Retinal pigment epithelial cell (primary cell): ENCODE results near the gene HIC1.

Source experiments
- DNase-seq: peaks from one replicate; pipeline ENCODE4 v3.0.0-alpha.2; 2010; ENCODE audit warnings: low read depth
- H3K4me3 ChIP-seq: 2 replicates; pipeline ENCODE4 v1.5.1; 2011; ENCODE audit warnings: mild to moderate bottlenecking, low read length, control low read depth, moderate library complexity
- TF ChIP-seq, protein P1 (sequence below): conservative IDR thresholded peaks from 2 replicates; pipeline ENCODE4 v1.5.1; 2011; ENCODE audit warnings: low read depth, low read length, control low read depth, inconsistent platforms

HIC1 gene

GRCh38 chr17:2013994-2014317 is 40.9 kb upstream of the HIC1 start:
- TF ChIP-seq, protein P1, sequence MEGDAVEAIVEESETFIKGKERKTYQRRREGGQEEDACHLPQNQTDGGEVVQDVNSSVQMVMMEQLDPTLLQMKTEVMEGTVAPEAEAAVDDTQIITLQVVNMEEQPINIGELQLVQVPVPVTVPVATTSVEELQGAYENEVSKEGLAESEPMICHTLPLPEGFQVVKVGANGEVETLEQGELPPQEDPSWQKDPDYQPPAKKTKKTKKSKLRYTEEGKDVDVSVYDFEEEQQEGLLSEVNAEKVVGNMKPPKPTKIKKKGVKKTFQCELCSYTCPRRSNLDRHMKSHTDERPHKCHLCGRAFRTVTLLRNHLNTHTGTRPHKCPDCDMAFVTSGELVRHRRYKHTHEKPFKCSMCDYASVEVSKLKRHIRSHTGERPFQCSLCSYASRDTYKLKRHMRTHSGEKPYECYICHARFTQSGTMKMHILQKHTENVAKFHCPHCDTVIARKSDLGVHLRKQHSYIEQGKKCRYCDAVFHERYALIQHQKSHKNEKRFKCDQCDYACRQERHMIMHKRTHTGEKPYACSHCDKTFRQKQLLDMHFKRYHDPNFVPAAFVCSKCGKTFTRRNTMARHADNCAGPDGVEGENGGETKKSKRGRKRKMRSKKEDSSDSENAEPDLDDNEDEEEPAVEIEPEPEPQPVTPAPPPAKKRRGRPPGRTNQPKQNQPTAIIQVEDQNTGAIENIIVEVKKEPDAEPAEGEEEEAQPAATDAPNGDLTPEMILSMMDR = no peak
- DNase-seq = no peak

GRCh38 chr17:2015314-2015713 is 39.6 kb upstream of the HIC1 start:
- TF ChIP-seq, protein P1 = no peak
- H3K4me3 ChIP-seq = no peak overlapping the region
- no peak for DNase-seq

More at GRCh38 chr17:2013994-2014317, 40.9 kb upstream of the HIC1 start:
- H3K4me3 ChIP-seq = no peak overlapping the region

GRCh38 chr17:2016494-2016893 is 38.4 kb upstream of the HIC1 start:
- TF ChIP-seq, protein P1 = no peak
- H3K4me3 ChIP-seq = no peak overlapping the region
- no peak for DNase-seq

DNA sequence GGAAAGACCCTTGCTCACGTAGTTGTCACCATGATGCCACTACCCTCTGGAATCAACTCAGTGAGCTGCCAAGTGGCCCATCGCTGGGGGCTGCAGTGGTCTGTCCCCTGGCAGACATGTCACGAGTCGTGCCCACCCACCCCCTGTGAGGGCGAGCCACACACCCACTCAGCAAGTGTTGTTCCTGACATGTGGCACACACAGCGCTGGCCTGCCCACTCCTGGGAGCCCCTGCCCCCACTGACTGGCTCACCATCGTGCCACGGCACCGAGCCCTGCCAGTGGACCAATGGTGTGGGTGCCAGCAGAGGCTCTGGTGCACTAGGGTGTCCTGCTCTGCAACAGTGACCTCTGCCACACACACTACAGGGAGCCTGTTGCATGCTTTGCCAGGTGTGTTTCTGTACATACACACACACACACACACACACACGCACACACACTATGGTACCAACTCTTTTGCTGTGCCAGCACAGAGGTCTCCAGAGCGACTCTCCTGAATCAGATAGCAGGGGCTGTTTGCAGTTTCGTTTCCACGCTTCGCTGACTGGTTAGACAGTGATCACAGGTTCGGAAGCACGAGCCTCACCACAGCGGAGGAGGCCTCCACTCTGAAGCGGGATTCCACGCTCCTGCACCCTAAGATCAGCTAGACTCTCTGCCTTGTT is 37.5 kb upstream of the HIC1 start:
- DNase-seq = no peak
- no peak overlapping the region for H3K4me3 ChIP-seq
- TF ChIP-seq, protein P1 = no peak

DNA sequence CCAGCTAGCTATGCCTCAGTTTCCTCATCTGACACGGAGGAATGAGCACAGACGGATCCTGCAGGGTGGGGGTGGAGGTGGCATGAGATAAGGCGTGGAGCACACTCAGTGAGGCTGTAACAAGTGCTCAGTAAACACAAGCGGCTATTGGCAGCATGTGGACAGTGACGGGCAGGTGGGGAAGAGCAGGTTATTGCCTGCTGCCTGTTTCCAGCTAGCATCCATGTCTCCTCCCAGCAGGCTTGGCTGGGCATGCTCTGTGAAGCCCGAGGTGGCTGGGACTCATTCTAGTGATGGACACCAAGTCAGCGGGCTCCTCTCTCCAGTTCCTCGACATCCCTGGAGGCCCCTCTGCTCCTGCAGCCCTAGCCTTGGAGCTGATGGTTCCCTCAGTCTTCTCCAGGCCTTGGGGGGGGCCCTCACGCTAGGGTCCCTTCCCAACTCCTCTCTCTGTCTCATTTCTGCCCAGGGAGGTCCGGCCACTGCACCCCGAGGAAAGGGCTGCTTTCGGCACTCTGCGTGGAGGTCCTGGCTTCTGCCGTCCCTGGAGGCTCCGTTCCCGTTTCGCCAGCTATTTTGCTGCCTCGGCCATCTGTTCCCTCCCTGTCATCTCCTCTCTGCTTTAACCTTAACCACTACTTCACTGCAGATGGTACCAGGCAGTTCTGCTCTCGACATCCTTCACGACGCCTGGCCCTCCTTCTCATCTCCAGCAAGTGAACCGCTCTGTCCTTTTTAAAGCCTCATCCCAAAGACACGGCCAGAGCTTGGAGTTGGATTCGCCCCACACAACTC is 36.0 kb upstream of the HIC1 start:
- no peak for DNase-seq
- TF ChIP-seq, protein P1 = no peak
- no peak overlapping the region for H3K4me3 ChIP-seq

DNA sequence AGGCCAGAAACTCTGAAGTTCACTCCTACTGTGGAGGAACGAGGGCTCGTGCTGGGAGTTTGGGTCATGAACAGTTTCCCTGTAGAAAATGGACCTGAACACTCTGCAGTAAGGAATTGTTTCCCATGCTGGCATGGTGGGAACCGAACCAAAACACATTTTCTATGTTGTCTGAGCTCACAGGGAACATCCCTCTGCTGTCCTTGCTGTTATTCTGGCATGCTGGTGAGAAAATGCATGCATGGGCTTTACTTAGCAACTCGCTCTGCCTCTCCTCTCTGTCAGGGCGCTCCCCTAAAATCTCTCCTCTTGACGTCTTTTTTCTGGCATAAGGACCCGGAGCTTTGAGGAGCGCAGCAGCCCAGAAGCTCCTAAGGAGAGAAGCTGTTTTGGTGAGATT is 35.2 kb upstream of the HIC1 start:
- TF ChIP-seq, protein P1 = no peak
- DNase-seq = no peak
- H3K4me3 ChIP-seq = no peak overlapping the region

- TF ChIP-seq, protein P1 = no peak
- H3K4me3 ChIP-seq = no peak overlapping the region
- no peak for DNase-seq
Observed at GRCh38 chr17:2020721-2021120, 34.2 kb upstream of the HIC1 start.
